HG03103 (cell line): Measurements from ENCODE around the gene KIAA1549.
"Not testable (repeated sequence)": the region's sequence is repeated elsewhere in the genome, so short reads cannot be mapped to it uniquely, and the experiment has no call there.

Experiments used
- ATAC-seq: cut with Tn5 transposase; IDR thresholded peaks from one replicate; pipeline ENCODE4 v1.9.1; 2021; ENCODE audit warnings: low read depth; ENCODE audit not compliant: unreplicated experiment

KIAA1549 gene

GRCh38 chr7:138945154-138945553 is 36.0 kb downstream of the KIAA1549 start:
- ATAC-seq = no peak

GRCh38 chr7:138944592-138944991 is 36.6 kb downstream of the KIAA1549 start:
- no peak for ATAC-seq

- no peak for ATAC-seq
Measured at GRCh38 chr7:138943061-138943460, 38.1 kb downstream of the KIAA1549 start.

GRCh38 chr7:138941545-138941944 is 39.6 kb downstream of the KIAA1549 start:
- ATAC-seq = no peak

GRCh38 chr7:138940602-138941001 is 40.6 kb downstream of the KIAA1549 start:
- ATAC-seq = not testable (repeated sequence)

- ATAC-seq = no peak
Measured at GRCh38 chr7:138937484-138937883, 43.7 kb downstream of the KIAA1549 start.

GRCh38 chr7:138935465-138936011 is 45.7 kb downstream of the KIAA1549 start:
- ATAC-seq = no peak

GRCh38 chr7:138934861-138935260 is 46.3 kb downstream of the KIAA1549 start:
- no peak for ATAC-seq

- no peak for ATAC-seq
Measured at GRCh38 chr7:138934367-138934766, 46.8 kb downstream of the KIAA1549 start.

- no peak for ATAC-seq
Measured at GRCh38 chr7:138932870-138933269, 48.3 kb downstream of the KIAA1549 start.

- no peak for ATAC-seq
Measured at GRCh38 chr7:138932427-138932826, 48.8 kb downstream of the KIAA1549 start.

GRCh38 chr7:138929969-138930368 is 51.2 kb downstream of the KIAA1549 start:
- no peak for ATAC-seq

GRCh38 chr7:138926241-138926612 is 55.0 kb downstream of the KIAA1549 start:
- no peak for ATAC-seq

GRCh38 chr7:138924501-138925225 is 56.5 kb downstream of the KIAA1549 start:
- no peak for ATAC-seq

GRCh38 chr7:138921277-138921676 is 59.9 kb downstream of the KIAA1549 start:
- ATAC-seq = no peak

- ATAC-seq = no peak
Measured at GRCh38 chr7:138919911-138920310, 61.3 kb downstream of the KIAA1549 start.

- ATAC-seq = no peak
Measured at GRCh38 chr7:138919216-138919615, 62.0 kb downstream of the KIAA1549 start.

GRCh38 chr7:138918756-138919155 is 62.4 kb downstream of the KIAA1549 start:
- no peak for ATAC-seq

- ATAC-seq = no peak
Measured at GRCh38 chr7:138918176-138918575, 63.0 kb downstream of the KIAA1549 start.

- no peak for ATAC-seq
Measured at GRCh38 chr7:138917771-138918170, 63.4 kb downstream of the KIAA1549 start.

- ATAC-seq = no peak
Measured at GRCh38 chr7:138916731-138917130, 64.5 kb downstream of the KIAA1549 start.

- no peak for ATAC-seq
Measured at GRCh38 chr7:138916275-138916674, 64.9 kb downstream of the KIAA1549 start.
